Stimulated activated CD4-positive, alpha-beta T cell treated with anti-CD3 and anti-CD28 coated beads, Interleukin-4, amount 100 ng/mL, for 48 hours (primary cell): ENCODE data around the gene PTPRD.

Source experiments
- DNase-seq, 2 donors: peaks; one replicate each; pipeline ENCODE4 v3.0.0-alpha.2; 2020; ENCODE audit warnings: low read depth in 2 of 2

The PTPRD gene

GRCh38 chr9:8778356-8778755 is 1834.4 kb downstream of the PTPRD start:
- DNase-seq = no peak

GRCh38 chr9:8772302-8772701 is 1840.5 kb downstream of the PTPRD start:
- no peak for DNase-seq

- no peak for DNase-seq
Observed at GRCh38 chr9:8769153-8769552, 1843.6 kb downstream of the PTPRD start.

GRCh38 chr9:8766096-8766495 is 1846.7 kb downstream of the PTPRD start:
- no peak for DNase-seq

GRCh38 chr9:8764051-8764450 is 1848.8 kb downstream of the PTPRD start:
- no peak for DNase-seq

GRCh38 chr9:8762479-8763085 is 1850.2 kb downstream of the PTPRD start:
- DNase-seq = no peak

DNA sequence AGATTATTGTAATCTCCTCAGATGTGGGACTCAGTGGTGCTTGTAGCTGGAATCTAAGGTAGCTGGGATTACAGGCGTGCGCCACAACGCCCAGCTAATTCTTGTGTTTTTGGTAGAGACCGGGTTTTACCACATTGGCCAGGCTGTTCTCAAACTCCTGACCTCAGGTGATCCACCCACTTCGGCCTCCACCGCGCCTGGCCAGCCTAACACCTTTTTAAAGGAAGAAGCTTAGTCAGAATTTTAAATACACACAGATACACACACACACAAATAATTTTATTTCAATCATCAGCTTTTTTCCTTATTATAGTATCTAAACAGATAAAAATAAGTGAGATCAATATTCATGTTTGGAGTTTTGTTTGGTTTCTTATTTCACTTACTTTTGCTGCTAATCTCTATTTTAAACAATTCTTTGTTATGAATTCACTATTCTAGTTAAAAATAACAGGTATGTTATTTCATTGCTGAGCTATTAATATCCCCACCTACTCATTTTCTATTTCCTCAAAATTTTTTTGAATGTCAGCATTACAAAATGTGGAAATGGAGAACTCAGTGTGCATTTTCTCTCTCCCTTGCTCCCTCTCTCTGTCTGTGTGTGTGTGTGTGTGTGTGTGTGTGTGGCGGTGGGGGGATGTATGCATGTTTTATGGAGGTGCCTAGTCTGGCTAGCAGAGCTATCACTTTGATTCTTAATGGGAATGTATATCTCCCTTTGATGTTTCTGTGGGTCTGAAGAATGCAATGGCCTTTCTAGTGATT is 1852.6 kb downstream of the PTPRD start:
- no peak for DNase-seq

DNA sequence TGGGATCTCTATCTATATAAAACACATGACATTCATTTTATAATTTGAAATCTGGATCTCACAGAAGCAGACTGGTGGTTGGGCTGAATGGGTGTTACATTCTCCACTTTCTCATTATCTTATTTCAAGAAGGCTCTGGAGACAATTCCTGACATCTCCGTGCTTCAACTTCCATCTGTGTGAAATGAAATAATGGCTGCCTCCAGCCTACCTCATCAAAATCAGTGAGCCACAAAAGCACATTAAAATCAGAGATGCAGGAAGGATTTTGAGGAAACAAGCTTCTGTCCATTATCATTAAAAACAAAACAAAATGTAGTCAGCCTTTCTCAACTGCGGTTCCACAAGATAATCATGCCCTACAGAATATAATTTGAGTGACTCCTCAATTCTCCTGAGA is 1854.9 kb downstream of the PTPRD start:
- no peak for DNase-seq

GRCh38 chr9:8754751-8755150 is 1858.1 kb downstream of the PTPRD start:
- no peak for DNase-seq

- no peak for DNase-seq
Observed at GRCh38 chr9:8751406-8751930, 1861.3 kb downstream of the PTPRD start.

GRCh38 chr9:8750639-8751051 is 1862.2 kb downstream of the PTPRD start:
- DNase-seq = no peak

DNA sequence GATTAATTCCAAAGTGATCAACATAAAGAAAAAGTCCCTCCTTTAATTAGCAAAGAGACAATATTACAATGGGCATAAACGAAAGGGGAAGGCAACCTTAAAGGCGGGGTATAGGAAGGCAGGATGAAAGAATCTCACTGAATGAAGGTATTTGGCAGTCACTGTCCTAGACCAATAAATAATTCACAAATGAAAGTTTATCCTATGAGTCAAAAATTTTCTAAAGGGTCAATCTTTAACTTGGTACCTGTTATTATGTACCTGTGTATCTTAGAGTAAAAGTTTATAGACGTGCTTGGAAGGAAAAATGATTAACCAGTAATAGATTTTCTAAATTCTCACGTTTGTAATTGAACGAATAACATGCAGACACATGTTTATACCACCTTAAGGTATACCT is 1867.5 kb downstream of the PTPRD start:
- DNase-seq = no peak

DNA sequence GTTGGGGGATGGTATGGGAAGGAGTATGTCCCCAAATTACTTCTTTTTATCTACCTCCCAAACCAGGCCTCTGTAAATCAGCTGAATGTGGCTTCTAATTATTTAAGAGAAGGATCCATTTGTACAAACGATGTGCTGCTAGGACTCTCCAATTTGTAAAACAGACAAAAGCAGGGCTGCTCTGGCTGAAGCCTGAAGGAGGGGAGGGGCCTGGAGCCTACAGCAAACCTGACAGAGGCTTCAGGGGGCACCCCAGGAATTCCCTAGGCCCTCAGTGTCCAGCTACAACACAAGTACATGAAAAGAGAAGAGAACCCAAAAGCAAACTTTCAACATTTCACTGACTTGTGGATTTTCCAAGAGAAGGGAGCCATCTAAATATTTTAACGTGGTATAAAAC is 1873.9 kb downstream of the PTPRD start:
- DNase-seq = no peak

DNA sequence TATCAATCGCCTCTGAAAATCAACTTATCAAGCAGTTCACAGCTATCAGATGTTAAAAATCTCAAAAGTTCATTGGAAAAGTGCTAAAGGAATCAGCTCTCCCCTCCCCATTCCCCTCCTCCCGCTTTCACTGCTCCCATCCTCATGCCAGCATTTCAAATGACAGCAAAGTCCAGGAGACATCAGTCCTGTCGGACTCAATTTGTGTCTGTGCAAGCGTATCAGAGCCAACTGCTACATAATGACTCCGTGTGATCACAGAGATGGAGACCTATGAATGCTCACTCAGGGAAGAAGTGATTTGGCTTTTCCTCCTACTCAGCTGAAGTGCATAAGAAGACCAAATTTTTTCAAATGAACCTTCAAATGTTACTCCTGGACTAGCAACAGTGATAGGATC is 1876.0 kb downstream of the PTPRD start:
- DNase-seq = no peak

GRCh38 chr9:8734760-8735159 is 1878.0 kb downstream of the PTPRD start:
- no peak for DNase-seq

GRCh38 chr9:8733131-8733954 is 1879.5 kb downstream of the PTPRD start:
- no peak for DNase-seq

DNA sequence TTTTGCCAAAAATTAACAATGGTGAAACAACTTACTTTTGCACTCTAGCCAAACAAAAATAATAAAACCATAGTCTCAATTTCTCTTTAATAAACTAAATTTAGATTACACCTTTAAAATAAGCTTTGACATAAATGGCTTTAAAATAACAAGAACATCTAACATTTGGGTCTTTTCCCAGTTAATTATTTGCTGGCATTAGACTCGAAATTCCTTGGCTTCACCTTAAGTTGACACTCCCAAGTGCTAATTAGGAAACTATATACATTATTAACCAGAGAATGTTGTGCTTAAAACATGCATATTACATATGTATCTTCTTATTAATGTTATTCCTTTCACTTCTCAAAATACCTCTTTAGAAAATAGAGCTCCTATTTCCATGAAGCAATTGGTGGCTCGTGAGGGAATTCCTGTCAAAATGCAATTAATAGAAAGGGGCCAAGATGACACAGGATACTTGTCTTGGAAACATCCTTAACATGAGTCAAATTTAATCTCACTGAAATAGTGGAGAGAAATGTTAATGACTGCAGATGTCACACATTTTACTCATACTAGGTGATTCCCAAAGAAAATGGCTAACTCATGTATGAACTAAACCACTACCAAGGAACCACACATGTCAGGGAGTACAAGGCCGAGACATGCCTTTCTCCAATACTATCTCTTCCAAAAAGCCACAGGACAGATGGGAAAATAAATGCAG is 1880.3 kb downstream of the PTPRD start:
- no peak for DNase-seq

DNA sequence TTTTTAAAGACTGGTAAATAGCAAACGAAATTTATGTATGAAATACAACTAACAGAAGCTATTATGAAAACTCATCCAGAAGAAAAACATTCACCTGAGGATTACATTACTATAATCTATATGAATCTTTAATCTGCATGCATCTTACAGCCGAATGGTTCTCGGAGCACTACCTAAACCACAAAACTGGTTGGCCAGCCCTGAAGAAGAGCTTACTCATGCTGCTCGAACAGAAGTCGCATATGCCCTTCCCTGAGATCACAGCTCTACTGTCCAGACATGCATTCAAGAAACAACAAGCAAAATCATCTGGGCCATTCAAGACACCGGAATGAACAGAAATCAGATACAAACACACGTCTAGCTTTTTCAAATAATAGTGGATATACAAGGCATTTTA is 1882.2 kb downstream of the PTPRD start:
- DNase-seq = no peak

DNA sequence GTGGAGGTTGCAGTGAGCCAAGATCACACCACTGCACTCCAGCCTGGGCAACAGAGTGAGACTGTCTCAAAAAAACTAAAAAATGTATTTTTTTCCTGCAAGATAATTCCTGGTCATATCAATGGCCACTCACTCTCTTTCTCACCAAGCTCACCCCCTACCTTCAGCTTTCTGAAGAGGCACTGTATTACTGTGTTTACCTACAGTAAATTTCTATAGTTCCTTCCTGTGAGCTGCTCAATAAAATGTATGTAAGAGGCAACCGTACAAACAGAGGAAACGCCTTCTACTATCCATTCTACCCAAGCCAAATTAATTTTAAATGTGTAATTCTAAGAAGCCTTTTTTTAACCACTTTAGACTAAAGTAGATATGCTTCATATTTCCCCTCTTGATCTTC is 1883.9 kb downstream of the PTPRD start:
- no peak for DNase-seq

DNA sequence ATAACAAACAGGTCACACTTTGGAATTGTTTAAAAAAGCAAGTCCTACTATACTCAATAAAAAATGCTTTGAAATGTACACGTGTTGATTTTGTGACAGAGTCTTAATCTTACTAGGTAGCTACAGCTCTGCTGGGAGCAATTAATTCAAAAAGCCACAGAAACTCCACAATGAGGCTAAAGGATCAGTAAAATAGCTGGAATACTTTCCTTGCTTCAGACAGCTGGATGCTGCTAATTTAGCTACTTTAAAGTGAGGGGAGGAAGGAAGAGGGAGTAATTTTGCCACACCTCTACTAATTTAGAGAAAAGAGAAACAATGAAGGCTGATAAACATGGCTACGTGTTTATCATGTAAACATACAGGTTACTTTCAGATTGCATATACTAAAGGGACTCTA is 1885.6 kb downstream of the PTPRD start:
- DNase-seq = no peak

DNA sequence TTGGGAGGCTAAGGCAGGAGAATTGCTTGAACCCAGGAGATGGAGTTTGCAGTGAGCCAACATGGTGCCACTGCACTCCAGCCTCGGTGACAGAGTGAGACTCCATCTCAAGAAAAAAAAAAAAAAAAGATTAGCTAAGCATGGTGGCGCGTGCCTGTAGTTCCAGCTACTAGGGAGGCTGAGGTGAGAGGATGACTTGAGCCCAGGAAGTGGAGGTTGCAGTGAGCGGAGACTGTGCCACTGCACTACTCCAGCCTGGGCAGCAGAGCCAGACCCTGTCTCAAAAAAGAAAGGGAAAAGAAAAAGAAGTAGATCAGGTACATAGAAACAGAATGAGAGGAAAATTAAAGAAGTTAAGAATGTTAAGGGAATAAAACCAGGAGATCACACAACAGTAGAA is 1886.1 kb downstream of the PTPRD start:
- no peak for DNase-seq

DNA sequence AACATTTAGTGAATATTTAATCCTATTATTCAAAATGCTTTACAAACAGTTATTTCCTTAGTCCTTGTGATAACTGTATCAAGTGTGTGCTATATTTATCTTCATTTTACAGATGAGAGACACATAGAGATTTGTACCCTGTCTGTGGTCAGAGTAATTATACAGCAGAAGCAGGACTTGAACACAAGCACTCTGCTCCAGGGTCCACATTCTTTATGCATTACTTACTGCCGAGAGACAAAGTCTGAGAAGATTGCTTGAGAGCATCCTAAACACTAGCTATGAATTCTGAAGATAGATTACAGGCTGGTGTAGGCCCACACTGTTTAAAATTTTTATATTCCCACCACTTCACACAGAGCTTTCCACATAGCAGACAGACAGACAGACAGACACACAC is 1887.2 kb downstream of the PTPRD start:
- no peak for DNase-seq
